ENCODE measurements around the gene DMD. TPM values are rescaled to one million over a fixed set of nuclear protein-coding genes. Genes with fewer than 3 reads are reported as not detected.
"Not testable (repeated sequence)": the region's sequence is repeated elsewhere in the genome, so short reads cannot be mapped to it uniquely, and the experiment has no call there.

DMD gene
- total RNA-seq (ENCODE audit: insufficient read depth, low replicate concordance): 194 TPM

DNA sequence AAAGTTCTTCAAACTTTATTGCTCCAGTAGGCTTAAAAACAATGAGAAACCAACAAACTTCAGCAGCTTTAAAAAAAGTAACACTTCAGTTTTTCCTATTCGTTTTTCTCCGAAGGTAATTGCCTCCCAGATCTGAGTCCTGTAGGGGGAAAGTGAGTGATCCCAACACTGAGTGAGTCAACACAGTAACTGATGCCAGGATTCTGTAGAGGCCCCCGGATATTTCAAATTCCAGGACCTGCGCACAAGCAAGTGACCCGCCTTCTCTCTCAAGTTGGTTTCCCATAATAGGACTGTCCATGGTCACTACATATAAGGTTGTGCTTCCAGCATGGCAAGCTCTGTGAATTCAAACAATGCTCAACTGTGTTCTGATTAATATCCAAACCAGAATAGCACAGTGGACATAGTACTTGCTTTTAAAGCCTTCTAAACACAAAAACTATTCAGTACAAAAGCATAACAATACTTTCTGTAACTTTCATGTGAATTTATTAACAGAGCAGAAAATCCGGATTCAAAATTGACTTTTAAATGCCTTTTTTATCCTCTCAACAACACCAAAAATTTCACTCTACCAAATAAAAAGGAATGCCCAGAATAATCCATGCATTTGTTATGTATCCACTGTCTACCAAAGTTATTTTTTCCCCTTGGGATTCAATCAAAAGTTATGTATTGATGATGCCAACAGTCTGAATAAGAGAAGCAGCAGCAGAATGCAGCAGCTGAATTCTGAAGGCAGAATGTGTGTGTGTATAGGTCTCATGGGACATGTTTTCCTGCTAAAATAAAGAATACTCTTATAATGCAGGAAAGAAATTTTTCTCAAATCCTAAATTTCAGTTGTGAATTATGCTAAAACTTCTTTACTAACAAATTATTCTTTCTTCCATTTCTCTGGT is at the start of gene DMD:
Gene DMD (minus strand): TSS at position 194 of the 905 bp plus-strand sequence. CDS start 237 bp downstream, outside the sequence.
- peak; percentile 88 for DNase-seq (ENCODE audit: low spot score)

GRCh38 chrX:33252306-33252825 is 41.0 kb upstream of the DMD start:
- DNase-seq (ENCODE audit: low spot score): peak; percentile 2

DNA sequence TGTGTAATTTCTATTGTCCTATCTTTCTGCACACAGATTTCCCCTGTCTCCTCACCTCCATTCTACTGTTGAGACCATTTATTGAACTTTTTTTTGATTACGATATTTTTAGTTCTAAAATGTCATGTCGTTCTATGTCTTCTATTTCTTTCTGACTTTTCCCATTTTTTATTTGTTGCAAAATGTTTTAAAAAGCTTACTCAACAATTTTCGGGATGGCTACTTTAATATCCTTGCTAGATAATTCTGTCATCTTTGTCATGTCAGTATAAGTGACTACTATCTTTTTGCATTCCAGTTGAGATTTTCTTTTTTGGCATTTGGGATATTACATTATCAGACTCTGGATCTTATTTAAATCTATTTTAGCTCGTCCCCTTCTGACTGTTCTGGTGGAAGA is 7.5 kb upstream of the DMD start:
- no peak for DNase-seq (ENCODE audit: low spot score)

- no peak for DNase-seq (ENCODE audit: low spot score)
Measured at GRCh38 chrX:33210156-33210555, 1.2 kb downstream of the DMD start.

DNA sequence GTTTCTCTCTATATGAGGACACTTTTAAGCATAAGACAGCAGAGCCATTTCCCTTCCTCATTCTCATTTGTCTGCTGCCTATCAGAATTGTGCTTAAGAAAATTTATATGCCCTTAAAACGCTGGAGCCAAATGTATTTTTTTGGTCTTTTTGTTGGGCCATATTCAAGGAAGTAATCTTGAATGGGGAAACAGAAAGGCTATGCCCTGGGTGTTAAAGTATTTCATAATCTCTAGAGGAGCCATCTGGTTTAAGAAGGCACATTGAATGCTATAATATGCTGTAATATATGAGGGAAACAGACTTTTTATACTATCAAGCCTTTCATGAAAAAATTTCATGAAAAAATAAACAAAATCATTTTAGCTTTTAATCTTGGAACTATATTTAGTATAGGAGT is 4.3 kb downstream of the DMD start:
- DNase-seq (ENCODE audit: low spot score): peak; percentile 47

GRCh38 chrX:33205321-33205720 is 6.0 kb downstream of the DMD start:
- DNase-seq (ENCODE audit: low spot score): no peak

DNA sequence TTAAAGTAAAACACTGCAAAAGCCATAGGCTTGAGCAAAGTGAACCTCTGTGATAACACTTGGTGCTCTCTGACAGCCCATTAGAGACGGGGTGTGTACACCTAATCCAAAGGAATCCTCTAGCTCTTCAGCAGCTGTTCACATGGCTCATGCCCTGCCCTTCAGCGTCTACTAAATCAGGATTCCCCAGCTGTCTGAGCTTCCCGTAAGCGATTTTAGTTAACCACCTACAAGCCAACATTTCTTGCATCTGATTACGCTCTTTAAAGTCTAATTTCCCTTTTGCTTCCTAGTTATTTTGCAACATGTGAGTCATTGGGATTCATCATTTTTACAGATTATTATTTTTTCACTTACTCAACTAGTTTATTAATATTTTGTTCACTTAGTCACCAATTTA is 6.5 kb downstream of the DMD start:
- peak; percentile 69 for DNase-seq (ENCODE audit: low spot score)

DNA sequence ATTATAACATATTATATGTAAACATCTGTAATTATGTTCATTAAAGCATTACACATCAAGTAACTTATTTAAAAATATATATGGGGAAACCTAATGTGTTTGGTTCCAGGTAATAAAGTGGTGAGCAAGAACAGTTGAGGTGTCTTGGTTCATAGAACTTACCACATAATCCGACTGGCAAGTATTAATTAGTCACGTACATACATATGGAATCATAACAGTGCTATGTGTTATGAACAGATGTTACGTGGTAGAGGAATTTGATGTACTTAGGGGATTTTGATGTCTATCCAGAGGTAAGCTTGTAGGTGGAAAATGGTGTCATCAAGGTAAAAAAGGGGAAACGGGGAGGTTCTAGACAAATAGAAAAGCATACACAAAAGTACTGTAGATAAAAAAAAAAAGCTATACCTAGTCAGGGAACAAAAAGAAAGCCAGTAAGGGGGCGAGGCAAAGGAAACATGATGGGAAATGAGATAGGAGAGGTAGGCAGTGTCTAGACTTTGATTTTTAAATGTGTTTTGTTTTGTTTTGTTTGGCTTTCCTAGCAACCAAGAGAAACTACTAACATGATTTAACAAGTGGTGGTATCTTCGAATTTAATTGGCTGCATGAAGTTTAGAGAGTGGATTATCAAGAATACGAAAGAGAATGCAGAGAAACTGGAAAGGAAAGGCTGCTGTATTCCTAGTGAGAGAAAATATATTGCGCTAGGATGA is 12.6 kb downstream of the DMD start:
- DNase-seq (ENCODE audit: low spot score): no peak

- no peak for DNase-seq (ENCODE audit: low spot score)
Measured at GRCh38 chrX:33195698-33196097, 15.7 kb downstream of the DMD start.

- DNase-seq (ENCODE audit: low spot score): no peak
Measured at GRCh38 chrX:33194876-33195433, 16.4 kb downstream of the DMD start.

GRCh38 chrX:33194289-33194688 is 17.1 kb downstream of the DMD start:
- no peak for DNase-seq (ENCODE audit: low spot score)

- no peak for DNase-seq (ENCODE audit: low spot score)
Measured at GRCh38 chrX:33190016-33190415, 21.3 kb downstream of the DMD start.

DNA sequence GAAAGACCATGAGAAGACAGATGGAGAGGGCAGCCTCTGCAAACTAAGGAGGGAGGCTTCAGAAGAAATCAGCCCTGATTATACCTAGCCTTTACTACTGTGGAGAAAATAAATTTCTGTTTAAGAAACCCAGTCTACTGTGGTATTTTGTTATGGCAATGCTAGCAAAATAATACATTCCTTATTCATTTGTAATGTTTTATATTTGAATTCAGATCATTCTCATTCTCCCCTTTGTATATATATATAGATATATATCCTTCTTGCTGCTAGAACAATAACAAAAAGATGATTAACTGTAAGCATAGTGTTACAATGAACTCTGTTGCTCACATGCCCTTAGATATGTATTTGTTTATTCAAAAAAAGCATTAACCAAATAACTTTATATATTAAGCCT is 22.5 kb downstream of the DMD start:
- no peak for DNase-seq (ENCODE audit: low spot score)

- DNase-seq (ENCODE audit: low spot score): no peak
Measured at GRCh38 chrX:33188286-33188685, 23.1 kb downstream of the DMD start.

DNA sequence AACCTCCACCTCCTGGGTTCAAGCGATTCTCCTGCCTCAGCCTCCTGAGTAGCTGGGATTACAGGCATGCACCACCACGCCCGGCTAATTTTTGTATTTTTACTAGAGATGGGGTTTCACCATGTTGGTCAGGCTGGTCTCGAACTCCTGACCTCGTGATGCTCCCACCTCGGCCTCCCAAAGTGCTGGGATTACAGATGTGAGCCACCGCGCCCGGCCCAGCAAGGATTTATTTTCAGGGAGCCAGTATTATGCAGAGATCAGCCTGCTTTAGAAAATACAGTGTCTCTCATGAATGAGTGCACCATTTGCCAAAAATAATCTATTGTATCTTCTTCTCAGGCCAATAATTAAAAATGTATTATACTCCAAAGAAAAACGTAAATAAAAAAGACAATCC is 26.5 kb downstream of the DMD start:
- DNase-seq (ENCODE audit: low spot score): not testable (repeated sequence)

DNA sequence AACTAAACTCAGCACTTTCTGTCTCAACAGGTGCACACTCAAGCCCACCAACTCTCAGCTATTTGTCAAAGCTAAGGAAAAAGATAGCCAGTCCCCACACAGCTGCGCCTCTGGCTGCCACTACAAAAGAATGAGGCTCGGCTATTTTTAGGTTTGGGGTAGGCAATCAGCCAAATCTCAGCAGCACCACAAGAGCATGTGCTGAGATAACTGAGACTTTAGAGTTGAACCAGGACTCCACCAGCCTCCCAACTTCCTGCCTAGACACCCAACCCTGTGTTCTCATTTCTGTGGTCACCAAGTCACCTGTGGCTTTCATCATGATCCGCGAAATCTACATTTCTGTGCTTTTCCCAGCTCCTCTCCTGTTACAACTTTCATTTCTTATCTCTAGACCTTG is 28.0 kb downstream of the DMD start:
- peak; percentile 62 for DNase-seq (ENCODE audit: low spot score)

DNA sequence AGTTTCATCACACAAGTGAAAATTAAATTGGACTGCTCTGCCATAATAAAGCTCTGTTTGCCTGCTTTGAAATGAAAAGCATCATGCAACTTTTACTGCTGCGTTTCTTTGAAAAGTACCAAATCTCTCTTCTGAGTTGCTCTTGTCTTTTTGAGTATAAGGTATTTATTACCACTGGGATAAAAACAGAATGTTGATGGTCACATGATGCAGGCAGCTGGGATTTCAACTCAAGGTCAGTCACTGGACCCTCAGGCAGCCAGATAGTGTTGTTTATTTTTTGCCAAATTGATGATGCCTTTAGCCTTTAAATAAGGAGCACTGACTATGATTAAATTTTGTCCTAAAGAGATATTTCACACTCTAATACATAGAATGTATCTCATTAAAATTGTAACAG is 32.7 kb downstream of the DMD start:
- no peak for DNase-seq (ENCODE audit: low spot score)

DNA sequence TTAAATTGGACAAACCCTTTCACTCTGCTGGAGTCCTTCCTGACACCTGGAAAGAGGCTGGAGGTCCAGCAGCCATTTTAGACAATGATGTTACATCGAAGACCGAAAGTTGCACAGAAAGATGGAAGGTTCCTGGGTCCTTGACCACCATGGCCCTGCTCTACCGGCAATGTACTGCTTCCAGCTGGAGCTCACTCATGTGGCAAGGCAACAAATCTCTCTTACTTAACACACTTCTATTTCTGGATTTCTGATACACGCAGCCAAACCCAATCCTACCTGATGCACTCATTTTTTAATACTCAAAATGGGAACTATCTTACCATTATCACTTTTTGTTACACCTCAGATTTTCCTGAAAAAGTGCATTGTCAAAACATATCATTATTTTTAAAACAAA is 33.1 kb downstream of the DMD start:
- no peak for DNase-seq (ENCODE audit: low spot score)

DNA sequence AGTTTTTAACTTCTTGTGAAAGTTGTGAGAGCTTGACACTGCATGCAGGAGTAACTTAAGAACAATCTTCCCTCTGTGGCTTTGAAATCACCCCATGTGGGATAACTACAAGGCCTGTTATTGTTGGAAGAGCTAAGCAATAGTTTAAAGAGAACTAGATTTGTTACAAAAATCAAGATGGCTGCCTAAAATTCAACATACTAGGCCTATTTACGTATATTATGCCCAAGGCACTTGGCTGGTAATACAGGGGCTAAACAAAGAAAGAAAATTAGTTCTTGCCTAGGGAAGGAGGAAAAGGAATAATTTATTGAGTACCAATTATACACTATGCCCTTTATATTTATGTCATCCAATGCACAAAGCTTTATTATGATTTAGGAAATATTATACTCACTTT is 36.1 kb downstream of the DMD start:
- no peak for DNase-seq (ENCODE audit: low spot score)

DNA sequence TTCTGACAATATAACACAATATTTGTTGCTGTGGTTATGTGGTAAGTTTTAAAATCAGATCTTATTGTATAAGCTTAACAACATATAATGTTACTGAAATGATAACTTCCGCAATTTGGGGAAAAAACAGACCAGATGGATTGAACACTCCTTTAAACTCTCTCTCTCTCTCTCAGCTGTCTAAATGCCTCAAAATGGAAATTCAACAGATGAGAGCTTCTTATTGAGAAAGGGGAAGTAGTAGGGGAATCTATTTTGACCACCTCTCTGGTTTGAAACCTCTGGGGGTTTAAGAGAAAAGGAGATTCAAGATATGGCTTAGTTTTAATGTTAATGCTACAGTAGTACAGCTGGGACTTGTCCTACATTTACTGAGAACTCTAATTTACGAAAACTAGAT is 40.3 kb downstream of the DMD start:
- DNase-seq (ENCODE audit: low spot score): no peak

DNA sequence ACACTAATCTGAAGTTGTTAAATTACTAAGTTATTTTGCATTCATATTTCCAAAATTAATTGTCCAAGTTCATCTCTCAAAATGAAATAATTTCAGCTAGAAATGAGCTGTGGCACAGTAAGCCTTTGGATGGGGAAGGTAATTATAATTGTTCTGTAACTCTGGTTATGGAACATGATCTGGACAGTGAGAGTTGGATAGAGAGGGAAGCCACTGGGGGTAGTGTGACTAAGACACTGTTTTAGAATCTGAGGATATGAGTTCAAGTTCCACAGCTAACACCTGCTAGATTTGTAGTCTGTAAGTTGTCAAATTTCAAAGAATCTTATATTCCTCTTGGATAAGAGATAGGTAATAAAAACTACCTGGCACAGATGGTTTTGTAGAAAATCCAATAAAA is 49.5 kb downstream of the DMD start:
- DNase-seq (ENCODE audit: low spot score): no peak

DNA sequence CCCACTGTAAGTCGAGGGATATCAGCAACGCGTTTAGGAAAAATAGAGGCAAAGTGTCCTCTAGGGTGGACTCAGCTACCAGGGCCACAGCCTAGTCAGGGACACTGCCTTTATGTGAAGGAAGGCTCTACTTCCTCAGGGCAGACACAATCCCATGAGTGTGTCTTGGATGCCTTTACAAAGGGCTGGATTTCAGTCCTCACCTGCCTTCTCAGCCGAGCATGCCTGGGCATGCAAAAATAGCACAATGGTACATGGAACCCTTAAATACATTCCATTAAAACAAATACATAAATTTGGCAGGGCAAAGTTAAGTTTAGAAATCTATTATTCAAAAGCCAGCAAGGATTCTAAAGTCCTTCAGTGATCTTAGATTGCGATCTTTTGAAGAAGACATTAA is 51.1 kb downstream of the DMD start:
- DNase-seq (ENCODE audit: low spot score): no peak
